Activated CD4-positive, alpha-beta T cell treated with anti-CD3 and anti-CD28 coated beads, Interleukin-2, amount 50 U/mL, for 24 hours (primary cell): Measurements from ENCODE around the gene TBX10.
"Not testable (repeated sequence)": the region's sequence is repeated elsewhere in the genome, so short reads cannot be mapped to it uniquely, and the experiment has no call there.

Experiments used
- DNase-seq, 2 donors: peaks; one replicate each; pipeline ENCODE4 v3.0.0-alpha.2; 2020; ENCODE audit warnings: low read depth in 1 of 2, low spot score in 1 of 2

The TBX10 gene

GRCh38 chr11:67646535-67647336 is 7.2 kb upstream of the TBX10 start:
- DNase-seq, result no peak

- no peak for DNase-seq
These were observed 6.2 kb upstream of the TBX10 start for GRCh38 chr11:67645521-67646461.

GRCh38 chr11:67644472-67645418 is 5.2 kb upstream of the TBX10 start:
- DNase-seq, result no peak

- DNase-seq, result no peak
These were observed 4.5 kb upstream of the TBX10 start for GRCh38 chr11:67644042-67644441.

GRCh38 chr11:67642173-67643120 is 2.9 kb upstream of the TBX10 start:
- DNase-seq, result no peak

GRCh38 chr11:67641338-67642172 is 2.0 kb upstream of the TBX10 start:
- DNase-seq, result no peak

GRCh38 chr11:67640758-67641337 is 1.3 kb upstream of the TBX10 start:
- no peak for DNase-seq

- peak in 1 of 2 donors; percentile 46 for DNase-seq
These were observed 626 bp upstream of the TBX10 start for GRCh38 chr11:67640021-67640757.

GRCh38 chr11:67638535-67639437 is 777 bp downstream of the TBX10 start:
- no peak for DNase-seq

GRCh38 chr11:67637441-67637840 is 2.1 kb downstream of the TBX10 start:
- DNase-seq, result not testable (repeated sequence)

GRCh38 chr11:67636962-67637361 is 2.6 kb downstream of the TBX10 start:
- no peak for DNase-seq

GRCh38 chr11:67635231-67635521 is 4.4 kb downstream of the TBX10 start:
- DNase-seq, result no peak

GRCh38 chr11:67634366-67635230 is 5.0 kb downstream of the TBX10 start:
- no peak for DNase-seq

GRCh38 chr11:67633758-67634365 is 5.7 kb downstream of the TBX10 start:
- no peak for DNase-seq

- no peak for DNase-seq
These were observed 6.4 kb downstream of the TBX10 start for GRCh38 chr11:67632982-67633755.
